Measurements from ENCODE around the gene ADD2. TPM values are rescaled to one million over a fixed set of nuclear protein-coding genes. Genes with fewer than 3 reads are reported as not detected.

ADD2 gene
- total RNA-seq, 2 donors from 2014 or later, result 14.8 to 53.0 TPM

DNA sequence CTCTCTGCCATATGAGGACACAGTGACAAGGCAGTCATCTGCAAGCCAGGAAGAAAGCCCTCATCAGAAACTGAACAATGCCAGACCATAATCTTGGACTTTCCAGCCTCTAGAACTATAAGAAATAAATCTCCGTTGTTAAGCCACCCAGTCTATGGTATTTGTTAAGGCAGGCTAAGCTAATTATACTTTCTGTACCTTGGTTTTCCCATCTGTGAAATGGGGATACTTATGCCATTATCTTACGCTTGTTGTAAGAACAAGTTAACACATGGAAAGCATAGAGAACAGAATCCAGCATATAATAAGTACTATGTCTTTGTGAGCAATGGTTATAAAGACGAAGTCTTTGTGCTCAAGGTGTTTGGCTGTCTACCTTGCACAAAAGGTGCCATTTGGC, 8.3 kb upstream of the ADD2 start:
- Histone ChIP-seq H3K4me1 (ENCODE audit: control insufficient read depth, insufficient read depth, low read length) (no peaks in the 10 kb centered on the region), H3K36me3 (ENCODE audit: control insufficient read depth, insufficient read depth, low read length) (no peaks in the 10 kb centered on the region), H3K27me3 (ENCODE audit: control insufficient read depth, insufficient read depth, low read length, poor library complexity, severe bottlenecking) (peaks cover 22% of the 10 kb centered on the region), H3K9me3 (ENCODE audit: control insufficient read depth, low read length) (no peaks in the 10 kb centered on the region), H3K4me3 (ENCODE audit: low read length) (no peak overlapping the region), H3K9ac (ENCODE audit: extremely low read depth, low read length, poor library complexity, severe bottlenecking) (no peak overlapping the region), H3K27ac (ENCODE audit: low read depth, low read length) (no peak overlapping the region)
- Mint-ChIP-seq H3K9me3 (no peaks in the 10 kb centered on the region), H3K36me3 (ENCODE audit: low read depth) (no peaks in the 10 kb centered on the region), H3K4me1 (peaks cover 3% of the 10 kb centered on the region), H3K27ac (no peak overlapping the region), H3K27me3 (ENCODE audit: insufficient read depth) (peaks cover 54% of the 10 kb centered on the region), H3K4me3 (no peak overlapping the region)
- TF ChIP-seq, protein P1, sequence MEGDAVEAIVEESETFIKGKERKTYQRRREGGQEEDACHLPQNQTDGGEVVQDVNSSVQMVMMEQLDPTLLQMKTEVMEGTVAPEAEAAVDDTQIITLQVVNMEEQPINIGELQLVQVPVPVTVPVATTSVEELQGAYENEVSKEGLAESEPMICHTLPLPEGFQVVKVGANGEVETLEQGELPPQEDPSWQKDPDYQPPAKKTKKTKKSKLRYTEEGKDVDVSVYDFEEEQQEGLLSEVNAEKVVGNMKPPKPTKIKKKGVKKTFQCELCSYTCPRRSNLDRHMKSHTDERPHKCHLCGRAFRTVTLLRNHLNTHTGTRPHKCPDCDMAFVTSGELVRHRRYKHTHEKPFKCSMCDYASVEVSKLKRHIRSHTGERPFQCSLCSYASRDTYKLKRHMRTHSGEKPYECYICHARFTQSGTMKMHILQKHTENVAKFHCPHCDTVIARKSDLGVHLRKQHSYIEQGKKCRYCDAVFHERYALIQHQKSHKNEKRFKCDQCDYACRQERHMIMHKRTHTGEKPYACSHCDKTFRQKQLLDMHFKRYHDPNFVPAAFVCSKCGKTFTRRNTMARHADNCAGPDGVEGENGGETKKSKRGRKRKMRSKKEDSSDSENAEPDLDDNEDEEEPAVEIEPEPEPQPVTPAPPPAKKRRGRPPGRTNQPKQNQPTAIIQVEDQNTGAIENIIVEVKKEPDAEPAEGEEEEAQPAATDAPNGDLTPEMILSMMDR (conservative IDR thresholded peaks at IDR 0.05), result no peak
- no peak for DNase-seq
- 97% methylated on average over 3 of the region's 3 CpGs; no CpG with 5 or more reads in 1 of the 2 experiments for WGBS, 2 experiments (ENCODE audit: insufficient coverage in 1 of 2, insufficient read length in 1 of 2)

DNA sequence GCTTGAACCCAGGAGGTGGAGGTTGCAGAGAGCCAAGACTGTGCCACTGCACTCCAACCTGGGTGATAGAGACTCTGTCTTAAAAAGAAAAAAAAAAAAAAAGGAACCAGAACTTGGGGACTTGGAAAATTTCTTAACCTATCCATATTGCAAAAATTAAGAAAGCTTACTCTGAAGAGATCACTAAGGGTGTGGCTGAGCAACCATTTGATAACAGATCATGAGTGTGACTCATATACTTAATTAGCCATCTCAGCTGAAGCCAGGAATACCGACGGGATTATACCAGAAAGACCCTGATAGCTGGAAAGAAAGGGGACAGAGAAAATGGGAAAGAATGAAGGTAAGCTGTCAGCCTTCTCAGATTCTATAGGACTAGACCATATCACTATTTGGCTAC, 7.1 kb upstream of the ADD2 start:
- 92% methylated on average over 2 of the region's 2 CpGs; no CpG with 5 or more reads in 1 of the 2 experiments for WGBS, 2 experiments (ENCODE audit: insufficient coverage in 1 of 2, insufficient read length in 1 of 2)
- Histone ChIP-seq H3K9me3 (ENCODE audit: control insufficient read depth, low read length) (no peaks in the 10 kb centered on the region), H3K4me1 (ENCODE audit: control insufficient read depth, insufficient read depth, low read length) (no peaks in the 10 kb centered on the region), H3K36me3 (ENCODE audit: control insufficient read depth, insufficient read depth, low read length) (no peaks in the 10 kb centered on the region), H3K4me3 (ENCODE audit: low read length) (no peak overlapping the region), H3K27ac (ENCODE audit: low read depth, low read length) (no peak overlapping the region), H3K9ac (ENCODE audit: extremely low read depth, low read length, poor library complexity, severe bottlenecking) (no peak overlapping the region), H3K27me3 (ENCODE audit: control insufficient read depth, insufficient read depth, low read length, poor library complexity, severe bottlenecking) (peaks cover 14% of the 10 kb centered on the region)
- no peak for DNase-seq
- H3K9me3 Mint-ChIP-seq, result no peaks in the 10 kb centered on the region
- H3K4me3 Mint-ChIP-seq, result no peak overlapping the region
- H3K36me3 Mint-ChIP-seq (ENCODE audit: low read depth), result no peaks in the 10 kb centered on the region
- peaks cover 44% of the 10 kb centered on the region for H3K27me3 Mint-ChIP-seq (ENCODE audit: insufficient read depth)
- H3K27ac Mint-ChIP-seq, result no peak overlapping the region
- TF ChIP-seq, protein P1 (conservative IDR thresholded peaks at IDR 0.05), result no peak
- H3K4me1 Mint-ChIP-seq, result peaks cover 3% of the 10 kb centered on the region

DNA sequence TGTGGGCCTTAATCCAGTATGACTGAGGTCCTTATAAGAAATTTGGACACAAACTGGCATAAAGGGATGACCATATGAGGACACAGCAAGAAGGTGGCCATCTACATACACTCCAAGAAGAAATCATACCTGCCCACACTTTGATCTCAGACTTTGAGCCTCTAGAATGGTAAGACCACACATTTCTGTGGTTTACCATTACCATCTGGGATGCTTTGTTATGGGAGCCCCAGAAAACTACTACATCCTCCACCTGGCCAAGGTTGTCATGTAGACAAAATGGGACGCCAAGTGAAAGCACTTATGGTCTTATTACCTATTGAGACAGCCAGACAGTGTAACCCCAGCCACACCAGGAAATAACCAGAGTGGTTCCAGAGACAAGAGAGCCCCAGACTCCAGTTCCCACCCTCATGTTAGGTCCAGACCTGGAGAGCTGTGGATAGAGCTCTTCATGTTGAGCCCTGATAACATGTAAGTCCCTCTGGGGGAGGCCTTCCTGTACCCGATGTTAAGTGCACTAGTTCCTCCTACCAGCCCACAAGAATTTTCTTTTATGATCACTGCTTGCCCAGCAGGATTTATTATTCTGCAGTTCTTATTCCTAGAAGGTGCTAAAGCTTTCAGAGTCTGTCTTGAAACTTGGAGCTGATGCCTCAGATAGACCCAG, 4.6 kb upstream of the ADD2 start:
- Histone ChIP-seq H3K36me3 (ENCODE audit: control insufficient read depth, insufficient read depth, low read length) (no peaks in the 10 kb centered on the region), H3K27me3 (ENCODE audit: control insufficient read depth, insufficient read depth, low read length, poor library complexity, severe bottlenecking) (peaks cover 14% of the 10 kb centered on the region), H3K4me1 (ENCODE audit: control insufficient read depth, insufficient read depth, low read length) (no peaks in the 10 kb centered on the region), H3K27ac (ENCODE audit: low read depth, low read length) (no peak overlapping the region), H3K9ac (ENCODE audit: extremely low read depth, low read length, poor library complexity, severe bottlenecking) (no peak overlapping the region), H3K4me3 (ENCODE audit: low read length) (no peak overlapping the region), H3K9me3 (ENCODE audit: control insufficient read depth, low read length) (no peaks in the 10 kb centered on the region)
- H3K36me3 Mint-ChIP-seq (ENCODE audit: low read depth), result no peaks in the 10 kb centered on the region
- TF ChIP-seq, protein P1 (conservative IDR thresholded peaks at IDR 0.05), result no peak
- H3K4me3 Mint-ChIP-seq, result no peak overlapping the region
- peaks cover 10% of the 10 kb centered on the region for H3K4me1 Mint-ChIP-seq
- H3K9me3 Mint-ChIP-seq, result no peaks in the 10 kb centered on the region
- no peak overlapping the region for H3K27ac Mint-ChIP-seq
- no peak for DNase-seq
- H3K27me3 Mint-ChIP-seq (ENCODE audit: insufficient read depth), result peaks cover 37% of the 10 kb centered on the region
- 95 to 100% methylated on average over 2 of the region's 2 CpGs for WGBS, 2 experiments (ENCODE audit: insufficient coverage in 1 of 2, insufficient read length in 1 of 2)
